GM06990 (cell line): ENCODE data around the gene BFSP2.

ENCODE experiments used
- DNase-seq: peaks from one replicate; pipeline ENCODE4 v3.0.0-alpha.2; 2011; ENCODE audit not compliant: insufficient read length; ENCODE audit errors: extremely low read depth
- H3K27me3 ChIP-seq: replicated peaks from 2 replicates; pipeline ENCODE4 v1.6.0; 2011; ENCODE audit warnings: low read length; ENCODE audit not compliant: control insufficient read depth, insufficient read depth
- H3K36me3 ChIP-seq: 2 replicates; pipeline ENCODE4 v1.5.1; 2011; ENCODE audit warnings: low read length; ENCODE audit not compliant: control insufficient read depth, insufficient read depth
- H3K4me3 ChIP-seq: replicated peaks from 2 replicates; pipeline ENCODE4 v1.5.1; 2011; ENCODE audit warnings: low read depth, mild to moderate bottlenecking, control low read depth, low read length
- CTCF ChIP-seq: IDR thresholded peaks from 2 replicates; pipeline ENCODE4 v1.5.1; 2011; ENCODE audit warnings: low read length, control low read depth, mild to moderate bottlenecking, inconsistent platforms; ENCODE audit not compliant: insufficient read depth, poor library complexity, severe bottlenecking

BFSP2 gene

DNA sequence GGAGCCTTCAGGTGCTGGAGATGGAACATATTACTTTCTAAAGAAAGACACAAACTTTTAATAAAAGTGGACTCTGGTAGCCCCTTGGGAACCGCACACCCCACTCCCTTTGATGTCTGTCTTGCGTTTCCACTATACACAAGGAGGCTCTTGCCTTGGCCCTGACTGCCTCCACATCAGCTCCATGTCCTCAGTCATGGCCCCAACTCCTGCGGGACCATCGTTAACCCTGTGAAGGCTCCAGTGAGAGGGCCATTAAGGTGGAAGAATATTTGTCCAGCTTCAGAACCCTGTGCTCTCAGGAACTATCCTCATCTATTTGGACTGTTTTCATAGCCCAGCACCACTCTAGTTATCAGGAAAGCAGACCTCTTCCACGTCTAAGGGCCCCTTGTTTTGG is 16.1 kb upstream of the BFSP2 start:
- Histone ChIP-seq H3K27me3 (no peaks in the 10 kb centered on the region; the same call in 1 of the 2 replicates), H3K4me3 (no peak overlapping the region), H3K36me3 (no peaks in the 10 kb centered on the region)
- DNase-seq = no peak
- TF ChIP-seq CTCF = no peak

- peak; percentile 92 for TF ChIP-seq CTCF
- peak; percentile 24 for DNase-seq
- Histone ChIP-seq H3K4me3 (no peak overlapping the region), H3K36me3 (no peaks in the 10 kb centered on the region), H3K27me3 (no peaks in the 10 kb centered on the region; the same call in 1 of the 2 replicates)
These were observed 15.4 kb upstream of the BFSP2 start for GRCh38 chr3:133384331-133385027.

DNA sequence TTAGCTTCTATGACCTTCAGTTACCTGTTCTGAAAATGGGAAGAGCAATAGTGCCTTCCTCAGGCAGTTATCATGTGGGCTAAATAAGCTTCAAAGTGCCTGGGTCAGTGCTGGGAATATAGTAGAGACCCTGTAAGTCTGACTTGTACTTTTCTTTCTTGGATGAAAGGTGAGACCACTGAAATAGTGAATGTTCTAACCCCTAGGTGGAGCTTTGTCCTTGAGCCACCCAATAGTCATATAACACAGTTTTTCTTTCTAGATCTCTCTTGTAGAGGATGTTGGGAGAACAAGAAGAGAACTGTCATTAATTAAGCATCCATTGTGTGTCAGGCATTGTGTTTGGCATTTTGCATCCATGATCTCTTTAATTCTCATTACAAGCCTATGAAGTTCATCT is 13.0 kb upstream of the BFSP2 start:
- TF ChIP-seq CTCF = peak; percentile 21
- Histone ChIP-seq H3K4me3 (no peak overlapping the region), H3K36me3 (no peaks in the 10 kb centered on the region), H3K27me3 (no peaks in the 10 kb centered on the region; the same call in 1 of the 2 replicates)
- DNase-seq = no peak

GRCh38 chr3:133387341-133387740 is 12.5 kb upstream of the BFSP2 start:
- no peak for TF ChIP-seq CTCF
- Histone ChIP-seq H3K27me3 (no peaks in the 10 kb centered on the region; the same call in 1 of the 2 replicates), H3K4me3 (no peak overlapping the region), H3K36me3 (no peaks in the 10 kb centered on the region)
- DNase-seq = no peak

GRCh38 chr3:133388696-133389395 is 11.0 kb upstream of the BFSP2 start:
- DNase-seq = no peak
- H3K4me3 ChIP-seq = no peak overlapping the region
- no peaks in the 10 kb centered on the region for H3K36me3 ChIP-seq
- no peaks in the 10 kb centered on the region for H3K27me3 ChIP-seq
- no peak for TF ChIP-seq CTCF
